Measurements from ENCODE around the gene MACF1.
"Not testable (repeated sequence)": the region's sequence is repeated elsewhere in the genome, so short reads cannot be mapped to it uniquely, and the experiment has no call there.

MACF1 gene

DNA sequence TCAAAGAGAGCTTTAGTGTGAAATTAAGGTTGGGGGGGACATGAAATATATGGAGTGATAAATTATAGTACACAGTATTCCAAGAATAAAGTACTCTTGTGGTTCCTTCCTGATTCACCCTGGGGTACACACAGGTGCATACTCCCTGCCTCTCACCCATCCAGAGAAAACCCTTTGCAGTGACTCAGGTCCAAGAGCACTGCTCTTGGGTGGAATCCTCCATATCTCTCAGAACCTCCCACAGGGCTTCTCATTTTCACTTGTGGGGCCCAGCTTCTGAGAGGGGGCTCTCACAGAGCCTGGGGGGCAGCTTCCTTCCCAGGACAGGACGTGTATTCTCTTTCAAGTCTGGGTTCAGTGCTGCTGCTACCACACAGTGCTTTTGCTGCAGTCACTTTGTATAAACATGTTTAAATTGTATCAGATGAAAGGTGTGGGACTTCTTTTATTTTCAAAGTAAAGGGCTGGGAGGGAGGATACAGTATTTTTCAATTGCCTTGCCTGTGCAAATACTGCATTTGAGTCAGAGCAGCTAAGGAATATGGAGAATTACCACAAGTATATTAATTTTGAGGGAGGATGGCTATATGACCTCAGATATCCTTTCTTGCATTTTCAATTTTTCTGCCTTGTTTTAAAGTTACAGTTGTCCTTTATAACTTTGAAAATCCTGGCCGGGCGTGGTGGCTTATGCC is 262.1 kb downstream of the MACF1 start:
- Histone ChIP-seq H4K20me1 (ENCODE audit: insufficient read depth, low read length) (no peaks in the 10 kb centered on the region), H3K9me2 (replicated peaks; ENCODE audit: insufficient read depth, low read length) (no peaks in the 10 kb centered on the region), H3K4me1 (ENCODE audit: low read length) (0 out of 2 replicates have a peak, but pooled peaks cover 5% of the 10 kb centered on the region), H3K27ac (ENCODE audit: low read length) (no peak overlapping the region), H2AFZ (ENCODE audit: low read length) (no peak overlapping the region), H3K9me3 (replicated peaks; ENCODE audit: insufficient read depth, low read length) (no peaks in the 10 kb centered on the region), H3K4me2 (ENCODE audit: low read depth, low read length) (no peak overlapping the region), H3K27me3 (replicated peaks; ENCODE audit: insufficient read depth, low read length) (no peaks in the 10 kb centered on the region), H3K79me2 (ENCODE audit: low read length) (no peaks in the 10 kb centered on the region), H3K9ac (ENCODE audit: low read length) (no peak overlapping the region), H3K4me3 (ENCODE audit: low read length) (no peak overlapping the region), H3K36me3 (replicated peaks; ENCODE audit: insufficient read depth, low read length) (0 out of 2 replicates have a peak, but pooled peaks cover 7% of the 10 kb centered on the region), H3F3A (ENCODE audit: insufficient read depth, low read length) (no peaks in the 10 kb centered on the region)
- DNase-seq: no peak
- TF ChIP-seq EZH2phosphoT487 (IDR thresholded peaks at IDR 0.05; ENCODE audit: low read length): no peak
- TF ChIP-seq, protein P1, sequence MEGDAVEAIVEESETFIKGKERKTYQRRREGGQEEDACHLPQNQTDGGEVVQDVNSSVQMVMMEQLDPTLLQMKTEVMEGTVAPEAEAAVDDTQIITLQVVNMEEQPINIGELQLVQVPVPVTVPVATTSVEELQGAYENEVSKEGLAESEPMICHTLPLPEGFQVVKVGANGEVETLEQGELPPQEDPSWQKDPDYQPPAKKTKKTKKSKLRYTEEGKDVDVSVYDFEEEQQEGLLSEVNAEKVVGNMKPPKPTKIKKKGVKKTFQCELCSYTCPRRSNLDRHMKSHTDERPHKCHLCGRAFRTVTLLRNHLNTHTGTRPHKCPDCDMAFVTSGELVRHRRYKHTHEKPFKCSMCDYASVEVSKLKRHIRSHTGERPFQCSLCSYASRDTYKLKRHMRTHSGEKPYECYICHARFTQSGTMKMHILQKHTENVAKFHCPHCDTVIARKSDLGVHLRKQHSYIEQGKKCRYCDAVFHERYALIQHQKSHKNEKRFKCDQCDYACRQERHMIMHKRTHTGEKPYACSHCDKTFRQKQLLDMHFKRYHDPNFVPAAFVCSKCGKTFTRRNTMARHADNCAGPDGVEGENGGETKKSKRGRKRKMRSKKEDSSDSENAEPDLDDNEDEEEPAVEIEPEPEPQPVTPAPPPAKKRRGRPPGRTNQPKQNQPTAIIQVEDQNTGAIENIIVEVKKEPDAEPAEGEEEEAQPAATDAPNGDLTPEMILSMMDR (IDR thresholded peaks at IDR 0.05; ENCODE audit: low read length): no peak
- no peak for TF ChIP-seq EZH2 (optimal IDR thresholded peaks at IDR 0.05; ENCODE audit: low read depth, low read length)

DNA sequence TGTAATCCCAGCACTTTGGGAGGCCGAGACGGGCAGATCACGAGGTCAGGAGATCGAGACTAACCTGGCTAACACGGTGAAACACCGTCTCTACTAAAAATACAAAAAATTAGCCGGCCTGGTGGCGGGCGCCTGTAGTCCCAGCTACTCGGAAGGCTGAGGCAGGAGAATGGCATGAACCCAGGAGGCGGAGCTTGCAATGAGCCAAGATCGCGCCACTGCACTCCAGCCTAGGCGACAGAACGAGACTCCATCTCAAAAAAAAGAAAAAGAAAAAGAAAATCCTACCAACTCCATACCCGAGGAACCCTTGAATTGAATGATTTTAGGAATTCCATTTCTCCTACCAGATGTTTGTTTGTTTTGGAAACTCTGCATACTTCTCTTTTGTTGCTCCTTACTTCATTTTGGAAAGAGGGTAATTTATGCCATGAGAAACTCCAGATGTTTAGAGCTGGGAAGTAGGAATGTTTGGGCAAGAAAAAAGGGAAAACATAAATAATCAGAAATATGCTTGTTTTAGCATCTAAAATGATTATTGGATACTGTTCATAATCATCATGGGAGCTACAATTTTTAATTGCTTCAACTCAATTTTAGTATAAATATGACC is 262.7 kb downstream of the MACF1 start:
- H3K9me3 ChIP-seq (replicated peaks; ENCODE audit: insufficient read depth, low read length); H3K4me2 ChIP-seq (ENCODE audit: low read depth, low read length); H4K20me1 ChIP-seq (ENCODE audit: insufficient read depth, low read length); H3K4me1 ChIP-seq (ENCODE audit: low read length); H2AFZ ChIP-seq (ENCODE audit: low read length); H3F3A ChIP-seq (ENCODE audit: insufficient read depth, low read length); H3K9ac ChIP-seq (ENCODE audit: low read length); H3K27me3 ChIP-seq (replicated peaks; ENCODE audit: insufficient read depth, low read length); H3K27ac ChIP-seq (ENCODE audit: low read length); H3K9me2 ChIP-seq (replicated peaks; ENCODE audit: insufficient read depth, low read length); H3K79me2 ChIP-seq (ENCODE audit: low read length); H3K36me3 ChIP-seq (replicated peaks; ENCODE audit: insufficient read depth, low read length); H3K4me3 ChIP-seq (ENCODE audit: low read length); DNase-seq: not testable (repeated sequence)

DNA sequence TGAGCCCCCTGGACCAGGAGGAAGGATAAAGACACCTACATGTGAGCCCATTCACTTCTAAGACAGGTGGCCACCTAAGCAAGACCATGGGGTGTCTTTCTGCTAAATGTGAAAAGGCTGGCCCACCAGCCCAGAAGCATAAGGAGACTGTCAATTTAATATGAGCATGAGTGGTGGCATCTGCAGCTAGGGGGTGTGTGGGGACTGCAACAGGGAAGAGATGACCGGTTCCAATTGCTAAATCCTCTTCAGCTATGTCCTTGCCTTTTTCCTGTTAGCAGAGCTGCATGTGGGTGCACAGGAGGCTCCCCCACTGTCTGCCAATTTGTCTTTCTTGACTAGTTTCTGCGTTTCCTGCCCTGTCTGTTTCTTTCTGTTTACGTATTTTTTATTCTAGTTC is 264.7 kb downstream of the MACF1 start:
- DNase-seq: no peak
- no peak overlapping the region for H2AFZ ChIP-seq (ENCODE audit: low read length)
- H4K20me1 ChIP-seq (ENCODE audit: insufficient read depth, low read length): no peaks in the 10 kb centered on the region
- TF ChIP-seq, protein P1 (IDR thresholded peaks at IDR 0.05; ENCODE audit: low read length): no peak
- no peak for TF ChIP-seq EZH2 (optimal IDR thresholded peaks at IDR 0.05; ENCODE audit: low read depth, low read length)
- no peak for TF ChIP-seq EZH2phosphoT487 (IDR thresholded peaks at IDR 0.05; ENCODE audit: low read length)
- no peaks in the 10 kb centered on the region for H3K9me2 ChIP-seq (replicated peaks; ENCODE audit: insufficient read depth, low read length)
- no peak overlapping the region for H3K4me3 ChIP-seq (ENCODE audit: low read length)
- H3K27ac ChIP-seq (ENCODE audit: low read length): no peak overlapping the region
- H3K4me1 ChIP-seq (ENCODE audit: low read length): 0 out of 2 replicates have a peak, but pooled peaks cover 5% of the 10 kb centered on the region
- H3F3A ChIP-seq (ENCODE audit: insufficient read depth, low read length): no peaks in the 10 kb centered on the region
- no peak overlapping the region for H3K9ac ChIP-seq (ENCODE audit: low read length)
- H3K4me2 ChIP-seq (ENCODE audit: low read depth, low read length): no peak overlapping the region
- no peaks in the 10 kb centered on the region for H3K79me2 ChIP-seq (ENCODE audit: low read length)
- no peaks in the 10 kb centered on the region for H3K27me3 ChIP-seq (replicated peaks; ENCODE audit: insufficient read depth, low read length)
- 0 out of 2 replicates have a peak, but pooled peaks cover 7% of the 10 kb centered on the region for H3K36me3 ChIP-seq (replicated peaks; ENCODE audit: insufficient read depth, low read length)
- no peaks in the 10 kb centered on the region for H3K9me3 ChIP-seq (replicated peaks; ENCODE audit: insufficient read depth, low read length)

DNA sequence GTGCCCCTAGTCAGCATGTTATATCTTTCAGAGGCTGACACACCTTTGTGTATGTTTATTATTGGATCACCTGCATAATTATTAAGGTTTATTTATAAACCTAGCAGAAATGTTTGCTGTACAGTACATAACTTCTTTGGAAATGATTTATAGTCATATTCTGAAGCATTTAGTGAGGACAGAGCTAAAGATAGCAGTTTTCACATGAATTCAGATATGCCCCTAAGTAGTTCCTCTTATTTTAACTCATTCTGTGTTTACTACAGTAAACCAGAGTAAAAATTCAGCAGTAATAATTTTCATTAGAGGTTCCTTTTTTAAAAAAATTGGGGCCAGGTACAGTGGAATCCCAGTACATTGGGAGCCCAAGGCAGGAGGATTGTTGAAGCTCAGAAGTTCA is 265.5 kb downstream of the MACF1 start:
- no peaks in the 10 kb centered on the region for H3F3A ChIP-seq (ENCODE audit: insufficient read depth, low read length)
- no peak overlapping the region for H2AFZ ChIP-seq (ENCODE audit: low read length)
- no peak overlapping the region for H3K4me3 ChIP-seq (ENCODE audit: low read length)
- H3K36me3 ChIP-seq (replicated peaks; ENCODE audit: insufficient read depth, low read length): 0 out of 2 replicates have a peak, but pooled peaks cover 7% of the 10 kb centered on the region
- H3K4me1 ChIP-seq (ENCODE audit: low read length): 0 out of 2 replicates have a peak, but pooled peaks cover 5% of the 10 kb centered on the region
- TF ChIP-seq EZH2 (optimal IDR thresholded peaks at IDR 0.05; ENCODE audit: low read depth, low read length) (no peak), EZH2phosphoT487 (IDR thresholded peaks at IDR 0.05; ENCODE audit: low read length) (no peak)
- TF ChIP-seq, protein P1 (IDR thresholded peaks at IDR 0.05; ENCODE audit: low read length): no peak
- no peaks in the 10 kb centered on the region for H3K79me2 ChIP-seq (ENCODE audit: low read length)
- no peaks in the 10 kb centered on the region for H3K9me3 ChIP-seq (replicated peaks; ENCODE audit: insufficient read depth, low read length)
- no peaks in the 10 kb centered on the region for H4K20me1 ChIP-seq (ENCODE audit: insufficient read depth, low read length)
- H3K9me2 ChIP-seq (replicated peaks; ENCODE audit: insufficient read depth, low read length): no peaks in the 10 kb centered on the region
- no peaks in the 10 kb centered on the region for H3K27me3 ChIP-seq (replicated peaks; ENCODE audit: insufficient read depth, low read length)
- no peak overlapping the region for H3K27ac ChIP-seq (ENCODE audit: low read length)
- no peak for DNase-seq
- no peak overlapping the region for H3K9ac ChIP-seq (ENCODE audit: low read length)
- H3K4me2 ChIP-seq (ENCODE audit: low read depth, low read length): no peak overlapping the region
